HT1080 (cell line): Measurements from ENCODE around the gene RANBP10. TPM values are rescaled to one million over a fixed set of nuclear protein-coding genes. Genes with fewer than 3 reads are reported as not detected.

Experiments
- DNase-seq: peaks from one replicate; pipeline ENCODE4 v3.0.0-alpha.2; 2015; ENCODE audit warnings: low read depth
- total RNA-seq: library from RNA; depleted of rRNA; stranded (reverse); fragments of >200 nt; shearing (Covaris generic); gene quantifications from 2 replicates; pipeline ENCODE4 v1.2.3, GENCODE V29; 2014

Gene RANBP10
- total RNA-seq, 1 experiment from 2014 or later, result 10.8 TPM

DNA sequence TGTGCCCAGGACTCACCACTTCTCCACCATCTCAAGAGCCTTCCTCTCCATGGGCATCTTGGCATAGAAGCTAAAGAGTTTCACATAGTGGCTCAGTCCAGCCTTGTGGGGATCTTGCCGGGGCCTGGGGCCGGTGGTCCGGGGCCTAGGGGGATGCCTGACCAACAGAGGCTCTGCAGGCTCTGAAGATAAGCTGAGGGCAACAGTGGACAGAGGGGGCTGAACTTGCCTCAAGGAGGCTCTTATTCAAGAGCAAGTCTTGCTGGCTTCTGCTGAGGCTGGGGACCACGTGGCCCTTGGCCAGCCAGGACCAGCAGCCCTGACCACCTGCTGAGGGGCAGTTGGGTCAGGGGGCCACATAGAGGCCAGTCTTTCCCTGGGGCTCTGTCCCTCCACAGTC lies 22.3 kb upstream of the RANBP10 start:
- no peak for DNase-seq

- DNase-seq, result no peak
Observed at GRCh38 chr16:67825906-67826305, 19.5 kb upstream of the RANBP10 start.

DNA sequence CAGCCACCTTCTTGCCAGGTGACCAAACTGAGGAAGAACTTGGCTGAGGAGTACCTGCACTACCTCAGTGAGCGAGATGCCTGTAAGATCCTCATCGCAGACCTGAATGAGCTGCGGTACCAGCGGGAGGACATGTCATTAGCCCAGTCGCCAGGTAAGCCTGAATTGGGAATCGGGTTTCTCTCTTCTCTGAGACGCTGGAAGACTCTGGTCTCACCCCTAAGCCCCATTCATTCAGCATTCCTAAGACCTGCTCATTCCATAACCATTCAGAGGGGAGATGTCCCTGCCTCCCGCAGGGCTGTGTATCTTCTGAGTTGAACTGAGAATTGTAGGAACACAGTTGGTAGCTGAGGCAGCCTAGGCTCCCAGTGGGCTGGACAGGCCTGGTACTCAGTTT lies 18.8 kb upstream of the RANBP10 start:
- no peak for DNase-seq

GRCh38 chr16:67822511-67822910 lies 16.2 kb upstream of the RANBP10 start:
- no peak for DNase-seq

GRCh38 chr16:67820608-67821259 lies 14.4 kb upstream of the RANBP10 start:
- DNase-seq, result no peak

DNA sequence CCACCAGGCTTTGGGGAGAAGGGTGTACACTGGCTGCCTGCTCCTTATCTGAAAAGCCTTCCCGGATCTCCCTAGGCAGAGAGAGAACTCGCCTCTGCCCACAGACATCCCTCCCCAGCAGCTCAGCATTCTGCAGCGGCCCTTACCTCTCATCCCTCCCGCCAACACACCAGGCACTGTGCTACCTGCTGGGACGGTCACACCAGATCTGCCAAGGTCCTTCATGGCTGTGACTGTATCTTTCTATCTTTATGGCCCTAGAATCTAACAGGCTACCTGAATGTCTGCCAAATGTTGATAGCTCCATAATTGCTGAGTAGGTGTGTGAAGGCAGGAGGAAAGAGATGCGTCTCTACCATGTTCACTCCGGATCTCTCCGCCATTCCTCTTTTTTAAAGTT lies 8.2 kb upstream of the RANBP10 start:
- DNase-seq, result no peak

DNA sequence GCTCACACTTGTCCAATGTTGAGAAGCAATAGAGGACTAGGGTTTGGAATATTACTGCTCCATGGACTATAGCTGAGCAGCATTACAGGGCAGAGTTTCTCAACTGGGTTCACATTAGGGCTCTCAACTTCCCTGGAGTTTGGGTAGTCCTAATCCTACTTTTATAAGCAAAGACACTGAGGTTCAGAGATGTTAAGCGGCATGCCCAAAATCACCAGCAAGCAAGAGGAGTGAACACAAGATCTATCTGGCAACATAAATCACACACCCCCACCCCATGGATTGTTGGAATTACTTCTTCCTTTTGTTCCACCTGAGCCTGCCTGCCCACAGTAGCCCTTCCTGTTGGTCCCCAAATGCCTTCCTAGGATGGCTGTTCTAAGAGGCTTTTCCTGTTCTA lies 5.5 kb upstream of the RANBP10 start:
- no peak for DNase-seq

- DNase-seq, result no peak
Observed at GRCh38 chr16:67807148-67807682, 855 bp upstream of the RANBP10 start.

GRCh38 chr16:67805718-67806427 lies 487 bp downstream of the RANBP10 start:
- DNase-seq, result no peak

DNA sequence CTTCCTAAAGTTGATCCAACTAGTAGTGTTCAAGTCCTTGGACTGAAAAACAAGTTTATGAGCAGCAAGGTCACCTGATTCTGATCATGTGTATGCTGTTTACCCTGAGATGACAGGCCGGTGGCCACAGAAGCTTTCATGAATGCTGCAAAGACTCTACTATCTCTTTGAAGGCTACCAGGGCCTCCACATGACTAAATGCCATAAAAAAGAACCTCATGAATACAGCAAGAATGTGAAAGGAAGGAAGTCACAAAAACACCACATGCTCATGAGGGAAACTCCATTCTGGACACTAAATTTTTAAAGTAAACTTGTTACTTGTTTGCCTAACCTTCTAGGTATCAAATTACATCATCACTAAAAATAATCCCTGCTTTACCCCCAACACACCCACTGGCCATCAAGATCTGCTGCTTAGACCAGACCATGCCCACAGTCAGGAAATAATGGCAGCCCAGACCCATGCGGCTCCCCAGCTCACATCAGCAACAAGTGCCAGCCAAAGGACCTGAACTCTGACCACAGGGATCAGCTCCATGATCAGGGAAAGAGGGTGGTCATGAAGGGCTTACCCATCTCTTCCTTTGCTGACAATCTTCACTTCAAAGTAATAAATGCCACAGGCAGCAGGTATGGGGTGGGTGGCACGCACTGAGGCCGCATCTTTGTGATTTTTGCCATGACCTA lies 1.4 kb downstream of the RANBP10 start:
- no peak for DNase-seq

DNA sequence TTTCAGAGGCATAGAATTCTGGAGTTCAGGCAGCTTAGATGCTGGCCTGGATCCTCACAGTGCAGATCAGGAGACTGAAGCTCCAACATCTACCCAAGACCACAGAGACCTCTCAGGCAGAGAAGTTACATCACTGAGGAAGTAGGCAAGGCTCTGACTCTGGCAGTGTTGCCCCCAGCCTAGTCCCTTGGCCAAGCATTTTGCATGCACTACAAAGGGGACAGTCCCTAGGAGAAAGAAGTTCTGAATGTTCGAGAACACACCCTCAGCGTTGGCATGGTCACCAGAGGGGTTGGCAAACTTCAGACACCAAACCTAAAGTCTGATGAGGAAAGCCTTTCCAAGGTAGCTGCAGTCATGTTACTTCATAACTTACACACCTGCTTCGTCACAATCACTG lies 2.5 kb downstream of the RANBP10 start:
- no peak for DNase-seq

GRCh38 chr16:67801883-67802282 lies 4.5 kb downstream of the RANBP10 start:
- DNase-seq, result no peak

DNA sequence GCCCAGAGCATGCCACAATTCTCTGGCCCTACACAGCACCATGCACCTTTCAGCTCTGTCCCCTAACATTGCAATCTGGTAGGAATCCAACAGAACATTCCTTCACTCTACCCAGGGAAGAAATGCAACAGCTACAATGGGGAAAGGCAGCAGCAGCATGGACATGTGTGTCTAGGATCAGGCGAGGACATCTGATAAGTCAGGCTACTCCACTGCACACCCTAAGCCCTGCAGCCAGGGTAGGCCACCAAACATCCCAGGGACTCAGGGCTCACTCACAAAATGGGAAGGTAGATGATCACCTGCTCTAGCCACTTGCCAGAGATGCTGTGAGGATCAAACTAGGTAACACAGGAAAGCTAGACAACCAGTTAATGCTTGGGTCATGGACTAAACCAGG lies 5.1 kb downstream of the RANBP10 start:
- no peak for DNase-seq

DNA sequence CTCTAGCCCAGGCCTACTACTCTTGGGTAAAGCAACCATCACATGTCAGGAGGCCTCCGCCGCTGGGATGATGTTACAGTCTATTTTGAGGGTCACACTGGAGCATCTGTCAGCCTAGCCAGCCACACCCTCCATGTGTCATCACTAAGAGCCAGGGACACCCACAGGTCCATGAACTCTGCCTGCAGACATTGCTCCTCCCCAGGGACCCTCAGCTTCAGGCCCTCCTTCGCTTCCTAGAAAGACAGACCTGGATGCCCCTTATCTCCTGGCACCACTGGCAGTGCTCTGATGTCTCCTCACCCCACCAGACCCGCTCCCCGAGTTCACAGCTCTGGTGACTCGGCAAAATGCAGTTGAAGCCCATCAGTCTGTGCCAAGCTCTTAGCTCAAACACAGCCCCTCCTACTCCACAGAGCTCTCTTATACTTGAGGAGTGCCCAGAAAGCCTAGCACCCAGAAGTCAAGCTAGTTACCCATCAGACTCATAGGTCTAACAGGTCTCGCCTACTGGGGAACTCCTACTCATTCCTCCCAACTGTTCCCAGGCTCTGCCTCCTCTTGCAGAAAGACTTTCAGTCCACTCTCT lies 5.9 kb downstream of the RANBP10 start:
- DNase-seq, result no peak

DNA sequence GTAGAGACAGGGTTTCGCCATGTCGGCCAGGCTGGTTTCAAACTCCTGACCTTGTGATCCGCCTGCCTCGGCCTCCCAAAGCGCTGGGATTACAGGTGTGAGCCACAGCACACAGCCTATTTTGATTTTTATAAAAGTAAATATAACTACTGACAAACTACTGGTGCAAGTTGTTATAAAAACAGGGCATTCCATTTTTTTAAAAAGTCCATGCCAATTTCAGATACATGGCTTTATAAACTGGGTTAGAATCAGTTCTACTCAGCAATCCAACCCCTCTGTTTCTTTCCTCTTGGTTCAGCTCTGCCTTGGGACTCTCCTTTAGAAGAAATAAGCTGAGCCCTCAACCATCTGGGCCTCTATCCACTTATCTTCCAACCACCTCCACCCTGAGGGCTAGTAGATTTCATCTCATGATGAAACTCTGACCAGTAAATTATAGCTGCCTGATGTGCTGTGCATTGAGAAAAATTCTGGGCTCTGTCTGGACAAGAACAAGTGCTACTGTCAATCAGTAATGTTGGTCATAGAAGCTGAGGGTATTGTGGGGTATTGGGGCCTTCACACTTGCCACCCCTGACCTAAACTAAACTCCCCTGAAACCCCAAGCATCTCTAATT lies 10.2 kb downstream of the RANBP10 start:
- no peak for DNase-seq

DNA sequence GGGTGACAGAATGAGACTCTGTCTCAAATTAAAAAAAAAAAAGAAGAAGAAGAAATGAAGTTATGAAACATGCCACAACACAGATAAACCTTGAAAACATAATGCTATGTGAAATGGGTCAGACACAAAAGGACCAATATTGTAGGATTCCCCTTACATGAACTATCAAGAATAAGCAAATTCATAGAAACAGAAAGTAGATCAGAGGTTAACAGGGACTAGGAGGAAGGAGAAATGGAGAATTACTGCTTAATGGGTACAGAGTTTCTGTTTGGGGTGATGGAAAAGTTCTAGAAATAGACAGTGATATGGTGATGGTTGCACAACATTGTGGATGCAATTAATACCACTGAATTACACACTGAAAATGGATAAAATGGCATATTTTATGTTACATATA lies 16.3 kb downstream of the RANBP10 start:
- DNase-seq, result no peak

GRCh38 chr16:67786491-67786890 lies 19.9 kb downstream of the RANBP10 start:
- DNase-seq, result no peak

GRCh38 chr16:67783353-67783725 lies 23.0 kb downstream of the RANBP10 start:
- DNase-seq, result no peak

DNA sequence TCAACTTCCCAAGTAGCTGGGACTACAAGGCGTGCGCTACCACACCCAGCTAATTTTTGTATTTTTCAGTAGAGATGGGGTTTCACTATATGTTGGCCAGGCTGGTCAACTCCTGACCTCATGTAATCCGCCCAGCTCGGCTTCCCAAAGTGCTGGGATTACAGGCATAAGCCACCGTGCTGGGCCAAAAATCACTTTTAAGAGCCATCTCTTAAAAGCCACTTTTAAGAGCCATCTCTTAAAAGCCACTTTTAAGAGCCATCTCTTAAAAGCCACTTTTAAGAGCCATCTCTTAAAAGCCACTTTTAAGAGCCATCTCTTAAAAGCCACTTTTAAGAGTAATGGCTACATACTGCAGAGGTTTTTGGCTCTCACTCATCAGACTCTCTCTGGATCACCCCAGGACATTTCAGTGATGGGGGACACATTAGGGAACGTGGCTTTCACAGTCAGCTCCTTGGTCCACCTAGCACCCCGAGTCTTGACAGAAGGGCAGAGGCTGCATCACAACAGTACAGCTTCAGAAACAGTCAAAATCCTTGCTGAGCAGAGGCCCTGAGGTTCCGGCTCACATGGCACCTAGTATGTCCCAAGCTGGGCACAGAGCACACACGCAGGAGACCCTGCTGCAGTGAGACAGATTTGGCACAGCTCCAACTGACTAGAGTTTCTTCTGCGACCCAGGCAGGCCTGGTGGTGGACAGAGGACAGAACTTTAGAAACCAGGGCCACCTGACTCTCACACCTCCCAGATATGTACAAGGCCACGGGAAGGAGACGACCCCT lies 23.6 kb downstream of the RANBP10 start:
- DNase-seq, result no peak

- no peak for DNase-seq
Observed at GRCh38 chr16:67781565-67781921, 24.8 kb downstream of the RANBP10 start.
